K562 (cell line): Measurements from ENCODE around the gene NUFIP1. TPM values are rescaled to one million over a fixed set of nuclear protein-coding genes. Genes with fewer than 3 reads are reported as not detected.
A peak's percentile ranks its signal among the peaks of the same experiment; 100 is the strongest.

Experiments used
- ATF3 ChIP-seq, 2 experiments: fragments of 450-650 bp in 1 of 2; sonication (generic) in 1 of 2; formaldehyde crosslinking in 1 of 2; IDR thresholded peaks in 1 of 2; conservative IDR thresholded peaks in 1 of 2; 2 replicates each; pipeline versions ENCODE4 v1.6.1 to v1.8.1; 2016 to 2023; ENCODE audit warnings: mild to moderate bottlenecking in 2 of 2, moderate library complexity in 2 of 2, inconsistent platforms in 1 of 2, missing genetic modification reagents in 1 of 2
- C11orf30 ChIP-seq: fragments of 450-650 bp; IDR thresholded peaks from 2 replicates; pipeline ENCODE4 v1.6.1; 2016; ENCODE audit warnings: low read depth, mild to moderate bottlenecking
- CHAMP1 ChIP-seq: fragments of 450-650 bp; IDR thresholded peaks from 2 replicates; pipeline ENCODE4 v1.6.1; 2016; ENCODE audit warnings: mild to moderate bottlenecking
- EHMT2 ChIP-seq: fragments of 450-650 bp; IDR thresholded peaks from 2 replicates; pipeline ENCODE4 v1.6.1; 2018; ENCODE audit warnings: antibody characterized with exemption
- HMGXB4 ChIP-seq: sonication (generic); formaldehyde crosslinking; IDR thresholded peaks from 2 replicates; pipeline ENCODE4 v1.8.1; 2023; ENCODE audit warnings: mild to moderate bottlenecking, missing genetic modification reagents
- IFI16 ChIP-seq: fragments of 250-450 bp; sonication (Bioruptor Pico); IDR thresholded peaks from 2 replicates; pipeline ENCODE4 v2.1.2; 2022; ENCODE audit warnings: mild to moderate bottlenecking, inconsistent platforms
- MAFG ChIP-seq: fragments of 450-650 bp; conservative IDR thresholded peaks from 2 replicates; pipeline ENCODE4 v1.6.1; 2016; ENCODE audit warnings: missing genetic modification characterization, missing compliant biosample characterization
- RB1 ChIP-seq: fragments of 450-650 bp; IDR thresholded peaks from 2 replicates; pipeline ENCODE4 v1.6.1; 2017; ENCODE audit warnings: low read depth, mild to moderate bottlenecking
- REST ChIP-seq, 2 experiments: fragments of 450-650 bp; formaldehyde crosslinking in 1 of 2; IDR thresholded peaks; 2 replicates each; pipeline versions ENCODE4 v1.4.0 to v1.6.1; 2014 to 2020; ENCODE audit warnings: mild to moderate bottlenecking in 2 of 2, borderline replicate concordance in 1 of 2, low read depth in 1 of 2
- SMARCA4 ChIP-seq: fragments of 450-650 bp; IDR thresholded peaks from 2 replicates; pipeline ENCODE4 v1.6.1; 2016
- SMARCA5 ChIP-seq: fragments of 450-650 bp; IDR thresholded peaks from 2 replicates; pipeline ENCODE4 v1.6.1; 2016
- SMARCB1 ChIP-seq: IDR thresholded peaks from 2 replicates; pipeline ENCODE4 v1.6.1; 2011; ENCODE audit warnings: improper control_type of control experiment, low read depth; ENCODE audit not compliant: insufficient read length
- TRIM28 ChIP-seq: fragments of 450-650 bp; IDR thresholded peaks from 2 replicates; pipeline ENCODE4 v1.6.1; 2017
- ZNF780A ChIP-seq: fragments of 250-450 bp; sonication (Bioruptor Pico); IDR thresholded peaks from 2 replicates; pipeline ENCODE4 v1.5.0; 2021; ENCODE audit warnings: mild to moderate bottlenecking
- polyA plus RNA-seq, 8 experiments: library from polyadenylated mRNA; depleted of rRNA in 4 of 8; stranded (reverse) in 5 of 8; unstranded in 3 of 8; fragments of >200 nt; fragmentation: Nextera tagmentation in 2 of 8; fragmentation: Illumina TruSeq in 1 of 8; extraction: Ambion mirVana in 2 of 8; extraction: Trizol in 1 of 8; gene quantifications; 2 replicates each; pipeline versions ENCODE4 v1.2.1 to v1.2.3, GENCODE V29; 2011 to 2014; ENCODE audit warnings: inconsistent platforms in 1 of 8, missing spikeins in 1 of 8
- total RNA-seq, 7 experiments: library from RNA; depleted of rRNA in 6 of 7; stranded (reverse); fragments of >200 nt in 6 of 7; fragmentation: Illumina TruSeq in 2 of 7; extraction: Trizol in 2 of 7; gene quantifications; 2 replicates each; pipeline versions ENCODE4 v1.2.1 to v1.2.3, GENCODE V29; 2011 to 2021; ENCODE audit warnings: low replicate concordance in 1 of 7

Gene NUFIP1
- total and polyA plus RNA-seq, 9 of the 15 experiments (the other 6 are each of a cell fraction or from before 2014, with no cell fraction given), result 2.6 to 9.7 (median 4.1) TPM

- TF ChIP-seq HMGXB4 (CRISPR knock-in tag) (peak; percentile 62; the same call in 1 of the 2 replicates), CHAMP1 (0 out of 2 replicates have a peak, but pooled peaks have one; percentile 15), C11orf30 (peak; percentile 70), TRIM28 (0 out of 2 replicates have a peak, but pooled peaks have one; percentile 10), MAFG (0 out of 2 replicates have a peak, but pooled peaks have one; percentile 30), IFI16 (CRISPR knock-in tag) (no peak), REST (IDR thresholded peaks at IDR 0.05; ENCODE audit: borderline replicate concordance) (peak; percentile 46), REST (CRISPR knock-in tag; IDR thresholded peaks at IDR 0.05; ENCODE audit: low read depth) (no peak), SMARCA5 (0 out of 2 replicates have a peak, but pooled peaks have one; percentile 33), EHMT2 (0 out of 2 replicates have a peak, but pooled peaks have one; percentile 8), ZNF780A (CRISPR knock-in tag) (no peak), RB1 (0 out of 2 replicates have a peak, but pooled peaks have one; percentile 29), ATF3 (IDR thresholded peaks at IDR 0.05) (no peak), ATF3 (CRISPR knock-in tag; conservative IDR thresholded peaks at IDR 0.05) (no peak), SMARCB1 (no peak), SMARCA4 (0 out of 2 replicates have a peak, but pooled peaks have one; percentile 18)
Measured at GRCh38 chr13:44918326-44919103, 70.8 kb downstream of the NUFIP1 start (continued).
